KMS-11 (cell line): ENCODE measurements around the gene ERAP2.

Source experiments
- H2AFZ ChIP-seq: fragments of 200-600 bp; sonication (generic); 2 replicates; pipeline ENCODE4 v1.6.1; 2016; ENCODE audit warnings: antibody characterized with exemption, mixed run types, low read depth
- H3K27ac ChIP-seq: fragments of 200-600 bp; sonication (generic); 2 replicates; pipeline ENCODE4 v1.6.1; 2016; ENCODE audit warnings: mild to moderate bottlenecking, mixed run types
- H3K27me3 ChIP-seq: fragments of 200-600 bp; sonication (generic); 2 replicates; pipeline ENCODE4 v1.6.1; 2017; ENCODE audit warnings: mild to moderate bottlenecking, low read depth, mixed run types, moderate library complexity; ENCODE audit not compliant: insufficient read depth
- H3K36me3 ChIP-seq: fragments of 200-600 bp; sonication (generic); 2 replicates; pipeline ENCODE4 v1.6.1; 2017; ENCODE audit warnings: mild to moderate bottlenecking, mixed run types; ENCODE audit not compliant: insufficient read depth
- H3K4me1 ChIP-seq: fragments of 200-600 bp; sonication (generic); 2 replicates; pipeline ENCODE4 v1.6.1; 2016; ENCODE audit warnings: mild to moderate bottlenecking, low read depth, mixed run types; ENCODE audit not compliant: poor library complexity, severe bottlenecking
- H3K4me2 ChIP-seq: fragments of 200-600 bp; sonication (generic); 2 replicates; pipeline ENCODE4 v1.7.0; 2016; ENCODE audit warnings: mild to moderate bottlenecking, mixed run types
- H3K4me3 ChIP-seq: fragments of 200-600 bp; sonication (generic); IDR thresholded peaks from 2 replicates; pipeline ENCODE4 v1.6.1; 2017; ENCODE audit warnings: low read depth, low read length, mixed read lengths; ENCODE audit not compliant: insufficient read depth
- H3K79me2 ChIP-seq: fragments of 200-600 bp; sonication (generic); 2 replicates; pipeline ENCODE4 v1.6.1; 2016; ENCODE audit warnings: low read depth, mixed run types; ENCODE audit not compliant: insufficient read depth
- H3K9ac ChIP-seq: fragments of 200-600 bp; sonication (generic); 2 replicates; pipeline ENCODE4 v1.6.1; 2016; ENCODE audit warnings: mild to moderate bottlenecking, mixed run types
- H4K20me1 ChIP-seq: fragments of 200-600 bp; sonication (generic); 2 replicates; pipeline ENCODE4 v1.6.1; 2016; ENCODE audit warnings: mild to moderate bottlenecking, mixed run types; ENCODE audit not compliant: insufficient read depth
- TF ChIP-seq, protein P1 (sequence below): fragments of 200-600 bp; sonication (generic); conservative IDR thresholded peaks from 2 replicates; pipeline ENCODE4 v1.6.1; 2017; ENCODE audit warnings: low read depth, mild to moderate bottlenecking, antibody characterized with exemption, low read length, moderate library complexity, mixed read lengths

Gene ERAP2

GRCh38 chr5:96881511-96882115 lies 5.3 kb downstream of the ERAP2 start:
- H2AFZ ChIP-seq: no peak overlapping the region
- TF ChIP-seq, protein P1, sequence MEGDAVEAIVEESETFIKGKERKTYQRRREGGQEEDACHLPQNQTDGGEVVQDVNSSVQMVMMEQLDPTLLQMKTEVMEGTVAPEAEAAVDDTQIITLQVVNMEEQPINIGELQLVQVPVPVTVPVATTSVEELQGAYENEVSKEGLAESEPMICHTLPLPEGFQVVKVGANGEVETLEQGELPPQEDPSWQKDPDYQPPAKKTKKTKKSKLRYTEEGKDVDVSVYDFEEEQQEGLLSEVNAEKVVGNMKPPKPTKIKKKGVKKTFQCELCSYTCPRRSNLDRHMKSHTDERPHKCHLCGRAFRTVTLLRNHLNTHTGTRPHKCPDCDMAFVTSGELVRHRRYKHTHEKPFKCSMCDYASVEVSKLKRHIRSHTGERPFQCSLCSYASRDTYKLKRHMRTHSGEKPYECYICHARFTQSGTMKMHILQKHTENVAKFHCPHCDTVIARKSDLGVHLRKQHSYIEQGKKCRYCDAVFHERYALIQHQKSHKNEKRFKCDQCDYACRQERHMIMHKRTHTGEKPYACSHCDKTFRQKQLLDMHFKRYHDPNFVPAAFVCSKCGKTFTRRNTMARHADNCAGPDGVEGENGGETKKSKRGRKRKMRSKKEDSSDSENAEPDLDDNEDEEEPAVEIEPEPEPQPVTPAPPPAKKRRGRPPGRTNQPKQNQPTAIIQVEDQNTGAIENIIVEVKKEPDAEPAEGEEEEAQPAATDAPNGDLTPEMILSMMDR: no peak
- H3K27me3 ChIP-seq: no peaks in the 10 kb centered on the region
- no peaks in the 10 kb centered on the region for H4K20me1 ChIP-seq
- no peaks in the 10 kb centered on the region for H3K36me3 ChIP-seq
- H3K79me2 ChIP-seq: peaks cover 12% of the 10 kb centered on the region
- no peak overlapping the region for H3K4me2 ChIP-seq
- H3K27ac ChIP-seq: no peak overlapping the region
- no peak overlapping the region for H3K4me3 ChIP-seq
- peaks cover 28% of the 10 kb centered on the region for H3K4me1 ChIP-seq
- H3K9ac ChIP-seq: no peak overlapping the region

GRCh38 chr5:96883871-96884270 lies 7.6 kb downstream of the ERAP2 start:
- Histone ChIP-seq H3K27me3 (no peaks in the 10 kb centered on the region), H3K4me2 (no peak overlapping the region), H3K4me1 (peaks cover 19% of the 10 kb centered on the region), H3K4me3 (no peak overlapping the region), H3K36me3 (no peaks in the 10 kb centered on the region), H3K79me2 (no peaks in the 10 kb centered on the region), H2AFZ (no peak overlapping the region), H4K20me1 (no peaks in the 10 kb centered on the region), H3K9ac (no peak overlapping the region), H3K27ac (no peak overlapping the region)
- TF ChIP-seq, protein P1: no peak

DNA sequence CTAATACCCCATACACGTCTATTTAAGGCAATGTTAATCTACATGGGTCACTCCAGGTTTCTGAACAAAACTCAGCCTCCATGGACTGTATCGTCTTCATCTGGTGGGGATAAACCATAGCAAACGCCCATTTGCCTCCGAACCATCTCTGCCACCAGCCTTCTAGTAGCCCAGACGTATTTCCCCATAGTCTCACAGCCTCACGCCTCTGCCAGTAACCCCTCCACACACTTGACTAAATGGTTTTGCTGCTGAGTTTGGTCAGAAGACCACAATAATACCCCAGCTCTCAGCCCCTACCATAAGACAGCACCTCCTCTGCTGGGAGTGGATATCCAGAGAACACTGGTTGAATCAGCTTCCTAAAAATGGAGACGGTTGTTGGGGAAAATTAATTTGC lies 8.7 kb downstream of the ERAP2 start:
- H3K27ac ChIP-seq: no peak overlapping the region
- H3K4me2 ChIP-seq: peak overlapping the region; percentile 33; the same call in 1 of the 2 replicates
- no peaks in the 10 kb centered on the region for H4K20me1 ChIP-seq
- H3K9ac ChIP-seq: no peak overlapping the region
- peaks cover 19% of the 10 kb centered on the region for H3K4me1 ChIP-seq
- H3K36me3 ChIP-seq: no peaks in the 10 kb centered on the region
- no peaks in the 10 kb centered on the region for H3K79me2 ChIP-seq
- H3K27me3 ChIP-seq: no peaks in the 10 kb centered on the region
- TF ChIP-seq, protein P1: no peak
- no peak overlapping the region for H3K4me3 ChIP-seq
- no peak overlapping the region for H2AFZ ChIP-seq

DNA sequence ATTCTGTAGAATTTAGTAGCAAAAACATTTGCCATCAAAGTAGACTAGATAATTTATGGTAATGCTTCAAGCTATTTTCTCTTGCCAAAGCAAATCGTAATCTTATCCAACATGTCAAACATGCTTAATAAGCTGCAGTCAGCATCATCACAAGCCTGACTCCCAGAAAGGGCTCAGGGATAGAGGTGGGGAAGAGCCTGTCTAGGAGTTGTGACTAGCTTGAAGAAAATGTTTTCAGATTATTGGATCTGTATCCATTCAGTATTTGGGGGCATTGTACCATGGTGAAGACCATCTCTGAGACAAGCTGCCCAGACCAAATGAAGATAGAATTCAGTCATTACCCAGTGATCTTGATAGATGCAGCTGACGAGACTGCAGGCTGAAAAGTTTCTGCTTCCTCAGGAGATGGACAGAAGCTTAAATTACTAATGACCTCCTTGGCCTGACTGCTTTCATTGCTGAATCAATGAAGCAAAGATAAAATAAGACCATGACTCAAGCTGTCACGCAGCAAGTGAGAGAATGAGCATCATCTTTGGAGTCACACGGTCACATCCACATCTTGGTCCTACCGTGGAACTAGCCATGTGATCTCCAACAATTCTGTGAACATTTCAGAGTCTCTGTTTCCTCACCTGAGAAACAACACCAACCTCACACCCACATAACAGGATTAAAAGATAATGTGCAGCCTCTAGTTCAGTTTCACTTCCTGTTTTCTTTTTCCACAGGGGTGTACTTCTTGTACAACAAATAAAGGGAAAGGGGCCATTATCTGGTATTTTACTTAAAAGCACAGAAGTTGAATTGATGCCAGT lies 9.4 kb downstream of the ERAP2 start:
- no peak overlapping the region for H3K4me3 ChIP-seq
- H3K9ac ChIP-seq: no peak overlapping the region
- H2AFZ ChIP-seq: no peak overlapping the region
- peaks cover 19% of the 10 kb centered on the region for H3K4me1 ChIP-seq
- H3K36me3 ChIP-seq: no peaks in the 10 kb centered on the region
- no peaks in the 10 kb centered on the region for H3K79me2 ChIP-seq
- H3K27ac ChIP-seq: no peak overlapping the region
- TF ChIP-seq, protein P1: no peak
- H3K27me3 ChIP-seq: no peaks in the 10 kb centered on the region
- H3K4me2 ChIP-seq: peak overlapping the region; percentile 33
- no peaks in the 10 kb centered on the region for H4K20me1 ChIP-seq
